ENCODE measurements around the gene VTN. TPM values are rescaled to one million over a fixed set of nuclear protein-coding genes. Genes with fewer than 3 reads are reported as not detected.

Gene VTN
- total and polyA plus RNA-seq, 2 donors (not counting 1 experiment from before 2014, with no cell fraction given), result 0.34 to 0.36 TPM

GRCh38 chr17:28346746-28347246 is 23.3 kb downstream of the VTN start:
- Histone ChIP-seq H3K4me2 (replicated peaks; ENCODE audit: low read depth, low read length, poor library complexity, severe bottlenecking) (no peak overlapping the region), H3K9ac (ENCODE audit: low read length) (no peak overlapping the region)

GRCh38 chr17:28346199-28346580 is 23.9 kb downstream of the VTN start:
- TF ChIP-seq CTCF (IDR thresholded peaks at IDR 0.05) (no peak), EZH2 (IDR thresholded peaks at IDR 0.05; ENCODE audit: borderline replicate concordance, insufficient read depth, low read depth, low read length, poor library complexity, severe bottlenecking) (no peak)
- H3K4me3 ChIP-seq (ENCODE audit: control extremely low read depth in 1 of 5, extremely low read depth in 1 of 5, insufficient read depth in 1 of 5, low read depth in 2 of 5, low read length in 4 of 5), result no peak overlapping the region
- H2AFZ ChIP-seq (ENCODE audit: insufficient read depth, low read depth, low read length, poor library complexity, severe bottlenecking), result no peak overlapping the region
- no peaks in the 10 kb centered on the region for H3K4me1 ChIP-seq (ENCODE audit: control insufficient read depth in 2 of 2, insufficient read depth in 2 of 2, low read length in 2 of 2)
- ChIA-PET POLR2A (no interaction called here), CTCF (interaction anchor here (0.9 kb wide), 1 partner anchor 117 kb away, joined by 3 read pairs; no protein-coding TSS in a partner anchor)
- no peak overlapping the region for H3K4me3 Mint-ChIP-seq
- DNase-seq, result no peak
- intact Hi-C loops (cut with micrococcal nuclease), result no loop called here
- no peaks in the 10 kb centered on the region for H4K20me1 ChIP-seq (ENCODE audit: control insufficient read depth, insufficient read depth, low read length, poor library complexity, severe bottlenecking)
- no peaks in the 10 kb centered on the region for H3K9me3 ChIP-seq (ENCODE audit: control extremely low read depth in 1 of 3, control insufficient read depth in 2 of 3, insufficient read depth in 1 of 3, low read length in 2 of 3)
- peaks cover 0 to 86% of the 10 kb centered on the region in 2 experiments for H3K36me3 ChIP-seq (replicated peaks in 1 of 2; ENCODE audit: control extremely low read depth in 1 of 2, control insufficient read depth in 1 of 2, extremely low read depth in 1 of 2, insufficient read depth in 2 of 2, low read length in 1 of 2)
- 100% methylated on average over 1 of the region's 2 CpGs for WGBS (ENCODE audit: insufficient coverage)
- no peak overlapping the region for H3K9ac ChIP-seq (ENCODE audit: low read length)
- no peak overlapping the region for H3K4me2 ChIP-seq (replicated peaks; ENCODE audit: low read depth, low read length, poor library complexity, severe bottlenecking)
- no peaks in the 10 kb centered on the region for H3K4me1 Mint-ChIP-seq
- no peaks in the 10 kb centered on the region for H3K79me2 ChIP-seq (ENCODE audit: control insufficient read depth, insufficient read depth, low read length)
- ATAC-seq (ENCODE audit: low read depth), result no peak
- no peak overlapping the region for H3K27ac Mint-ChIP-seq
- no peaks in the 10 kb centered on the region for H3K27me3 Mint-ChIP-seq
- H3K27me3 ChIP-seq (replicated peaks in 1 of 4; ENCODE audit: control extremely low read depth in 1 of 4, control insufficient read depth in 3 of 4, insufficient read depth in 4 of 4, low read length in 3 of 4), result no peaks in the 10 kb centered on the region
- no peak overlapping the region for H3K27ac ChIP-seq (ENCODE audit: low read length in 2 of 2)
- no peaks in the 10 kb centered on the region for H3K9me3 Mint-ChIP-seq (ENCODE audit: insufficient read depth)

More at GRCh38 chr17:28346746-28347246, 23.3 kb downstream of the VTN start:
- ATAC-seq (ENCODE audit: low read depth) (no peak), DNase-seq (no peak)
- Histone ChIP-seq H3K27ac (ENCODE audit: low read length in 2 of 2) (no peak overlapping the region), H4K20me1 (ENCODE audit: control insufficient read depth, insufficient read depth, low read length, poor library complexity, severe bottlenecking) (no peaks in the 10 kb centered on the region), H3K79me2 (ENCODE audit: control insufficient read depth, insufficient read depth, low read length) (no peaks in the 10 kb centered on the region), H3K4me3 (ENCODE audit: control extremely low read depth in 1 of 5, extremely low read depth in 1 of 5, insufficient read depth in 1 of 5, low read depth in 2 of 5, low read length in 4 of 5) (no peak overlapping the region), H3K9me3 (ENCODE audit: control extremely low read depth in 1 of 3, control insufficient read depth in 2 of 3, insufficient read depth in 1 of 3, low read length in 2 of 3) (no peaks in the 10 kb centered on the region), H3K36me3 (replicated peaks in 1 of 2; ENCODE audit: control extremely low read depth in 1 of 2, control insufficient read depth in 1 of 2, extremely low read depth in 1 of 2, insufficient read depth in 2 of 2, low read length in 1 of 2) (peaks cover 0 to 86% of the 10 kb centered on the region in 2 experiments), H3K27me3 (replicated peaks in 1 of 4; ENCODE audit: control extremely low read depth in 1 of 4, control insufficient read depth in 3 of 4, insufficient read depth in 4 of 4, low read length in 3 of 4) (no peaks in the 10 kb centered on the region), H3K4me1 (ENCODE audit: control insufficient read depth in 2 of 2, insufficient read depth in 2 of 2, low read length in 2 of 2) (no peaks in the 10 kb centered on the region), H2AFZ (ENCODE audit: insufficient read depth, low read depth, low read length, poor library complexity, severe bottlenecking) (no peak overlapping the region)
- ChIA-PET POLR2A (no interaction called here), CTCF (interaction anchor here (0.9 to 1.3 kb wide), 2 partner anchors 95 to 117 kb away, joined by 3 to 4 read pairs; no protein-coding TSS in a partner anchor)
- Mint-ChIP-seq H3K4me3 (no peak overlapping the region), H3K27me3 (no peaks in the 10 kb centered on the region), H3K9me3 (ENCODE audit: insufficient read depth) (no peaks in the 10 kb centered on the region), H3K27ac (no peak overlapping the region), H3K4me1 (no peaks in the 10 kb centered on the region)
- intact Hi-C loops (cut with micrococcal nuclease), result no loop called here
- TF ChIP-seq EZH2 (IDR thresholded peaks at IDR 0.05; ENCODE audit: borderline replicate concordance, insufficient read depth, low read depth, low read length, poor library complexity, severe bottlenecking) (no peak), CTCF (IDR thresholded peaks at IDR 0.05) (no peak)
- 100% methylated on average over 2 of the region's 7 CpGs for WGBS (ENCODE audit: insufficient coverage)
